Measurements from ENCODE around the gene CCM2. TPM values are rescaled to one million over a fixed set of nuclear protein-coding genes. Genes with fewer than 3 reads are reported as not detected.

CCM2 gene
- total and polyA plus RNA-seq, 4 donors: 25.8 to 48.9 (median 41.6) TPM

DNA sequence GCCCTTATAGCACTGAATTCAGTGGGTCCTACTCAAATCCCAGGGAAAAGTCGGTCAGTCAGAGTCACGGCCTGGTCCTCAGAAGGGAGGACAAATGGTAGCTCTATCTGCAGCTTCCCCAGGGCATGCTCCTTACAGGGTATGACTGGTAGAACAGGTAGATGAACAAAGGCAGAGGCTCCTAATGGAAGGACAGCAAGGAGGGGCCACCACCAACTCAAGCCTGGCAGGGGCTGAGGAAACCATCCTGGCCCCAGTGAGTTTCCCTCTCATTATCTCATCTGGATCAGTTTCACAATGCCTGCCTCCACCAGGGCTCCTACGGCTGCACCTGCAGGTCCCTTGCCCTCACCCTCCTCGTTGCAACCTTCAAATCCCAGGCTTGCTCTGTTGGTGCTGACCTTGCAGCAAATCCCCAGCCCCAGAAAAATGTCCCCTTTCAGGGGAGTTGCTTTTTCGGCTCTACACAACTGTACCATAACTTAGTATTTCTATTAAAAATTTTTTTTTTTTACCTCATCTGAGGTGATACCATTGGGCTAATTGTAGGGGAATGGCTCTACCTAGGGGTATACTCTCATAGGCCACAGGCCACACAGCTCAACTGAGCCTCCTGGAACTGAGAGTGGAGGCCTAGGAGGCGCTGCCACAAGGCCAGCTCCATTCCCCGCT is 18.8 kb upstream of the CCM2 start:
- no peak overlapping the region for H3K27ac ChIP-seq (ENCODE audit: low read depth, low read length)
- DNase-seq (ENCODE audit: low read depth in 4 of 6, low spot score in 6 of 6): no peak
- peaks cover 7% of the 10 kb centered on the region for H3K4me1 ChIP-seq (ENCODE audit: control insufficient read depth, insufficient read depth, low read length)
- H3K36me3 ChIP-seq (ENCODE audit: control insufficient read depth, insufficient read depth, low read length): peaks cover 65% of the 10 kb centered on the region
- no peak overlapping the region for H3K4me3 ChIP-seq (ENCODE audit: low read depth, low read length)
- no peaks in the 10 kb centered on the region for H3K27me3 ChIP-seq (ENCODE audit: control insufficient read depth, insufficient read depth, low read length)
- no peaks in the 10 kb centered on the region for H3K9me3 ChIP-seq (ENCODE audit: control insufficient read depth, insufficient read depth, low read length)
- WGBS (ENCODE audit: insufficient coverage): 90% methylated on average over 4 of the region's 7 CpGs

DNA sequence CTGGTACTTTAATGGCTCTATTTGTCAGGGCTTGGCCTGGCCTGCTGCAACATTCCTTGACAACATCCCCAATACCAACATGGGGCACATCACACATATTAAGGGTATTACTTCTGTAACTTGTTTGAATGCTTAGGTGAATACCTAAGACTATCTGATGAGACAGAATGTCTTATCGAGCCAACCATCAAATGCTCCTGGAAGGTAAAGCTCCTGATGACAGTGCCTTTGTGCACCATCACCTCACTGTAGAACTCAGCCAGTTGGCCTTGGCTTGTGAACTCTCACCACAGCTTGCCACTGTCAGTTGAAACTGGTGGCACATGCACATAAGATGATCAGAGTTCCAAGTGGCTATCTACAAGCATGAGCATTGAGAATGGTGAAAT is 17.5 kb upstream of the CCM2 start:
- WGBS (ENCODE audit: insufficient coverage): 100% methylated on average over 1 of the region's 1 CpG
- no peak overlapping the region for H3K4me3 ChIP-seq (ENCODE audit: low read depth, low read length)
- peaks cover 18% of the 10 kb centered on the region for H3K4me1 ChIP-seq (ENCODE audit: control insufficient read depth, insufficient read depth, low read length)
- H3K9me3 ChIP-seq (ENCODE audit: control insufficient read depth, insufficient read depth, low read length): no peaks in the 10 kb centered on the region
- H3K36me3 ChIP-seq (ENCODE audit: control insufficient read depth, insufficient read depth, low read length): peaks cover 52% of the 10 kb centered on the region
- H3K27me3 ChIP-seq (ENCODE audit: control insufficient read depth, insufficient read depth, low read length): no peaks in the 10 kb centered on the region
- DNase-seq (ENCODE audit: low read depth in 4 of 6, low spot score in 6 of 6): no peak
- no peak overlapping the region for H3K27ac ChIP-seq (ENCODE audit: low read depth, low read length)

DNA sequence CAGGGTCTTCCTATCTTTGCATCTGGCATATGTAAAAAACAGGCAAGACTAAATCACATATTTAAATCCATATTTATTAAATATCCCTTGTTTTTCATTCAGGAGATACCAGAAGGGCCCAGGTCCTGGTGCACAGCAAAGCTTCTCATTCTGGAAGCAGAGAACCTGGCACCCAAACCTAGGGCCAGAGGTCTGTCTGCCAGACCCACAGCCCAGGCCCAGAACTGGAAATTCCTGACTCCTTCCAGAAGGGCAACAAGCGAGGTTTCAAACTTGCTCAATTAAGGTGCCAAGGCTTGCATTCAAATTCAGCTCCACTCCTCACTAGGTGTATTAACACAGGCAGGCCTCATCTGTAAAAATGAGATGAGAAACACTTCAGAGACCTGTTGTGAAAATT is 17.0 kb upstream of the CCM2 start:
- H3K27ac ChIP-seq (ENCODE audit: low read depth, low read length): no peak overlapping the region
- no peaks in the 10 kb centered on the region for H3K9me3 ChIP-seq (ENCODE audit: control insufficient read depth, insufficient read depth, low read length)
- H3K27me3 ChIP-seq (ENCODE audit: control insufficient read depth, insufficient read depth, low read length): no peaks in the 10 kb centered on the region
- DNase-seq (ENCODE audit: low read depth in 4 of 6, low spot score in 6 of 6): no peak
- H3K4me3 ChIP-seq (ENCODE audit: low read depth, low read length): no peak overlapping the region
- no CpG with 5 or more reads among the region's 1 CpG for WGBS (ENCODE audit: insufficient coverage)
- H3K36me3 ChIP-seq (ENCODE audit: control insufficient read depth, insufficient read depth, low read length): peaks cover 47% of the 10 kb centered on the region
- peaks cover 18% of the 10 kb centered on the region for H3K4me1 ChIP-seq (ENCODE audit: control insufficient read depth, insufficient read depth, low read length)

DNA sequence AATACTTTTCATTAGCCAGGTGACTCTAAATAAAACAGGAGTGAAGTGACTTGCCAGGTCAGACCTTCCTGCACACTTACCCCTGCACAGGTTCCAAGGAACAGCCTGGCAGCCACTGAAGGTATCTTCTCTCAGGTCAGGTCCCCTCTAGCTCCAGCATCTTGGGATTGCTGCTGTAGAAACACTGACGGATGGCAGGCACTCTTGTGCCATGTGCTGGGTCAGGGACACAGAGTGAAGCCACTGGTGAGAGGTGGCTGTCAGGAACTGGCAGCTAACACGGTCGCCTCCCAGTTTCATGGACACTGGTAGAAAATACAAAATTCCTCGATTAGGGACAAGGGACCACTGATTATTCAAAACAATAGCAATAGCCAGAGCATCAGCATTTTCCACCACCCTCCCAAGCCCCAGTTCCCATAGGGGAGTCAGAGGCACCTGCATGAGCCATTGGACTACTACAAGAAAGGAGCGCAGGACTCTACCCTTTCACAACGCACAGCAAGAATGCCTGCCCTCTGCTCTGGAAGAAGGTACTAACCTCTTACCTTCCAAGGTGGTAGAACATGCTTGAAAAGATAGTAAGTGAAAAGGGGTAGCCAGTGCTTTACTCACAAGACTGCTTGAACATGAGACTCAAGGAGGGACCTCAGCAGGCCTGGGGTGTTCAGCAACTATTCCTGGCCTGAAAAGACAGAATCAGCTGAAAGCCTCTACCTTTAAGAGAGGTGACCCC is 16.1 kb upstream of the CCM2 start:
- no peak for DNase-seq (ENCODE audit: low read depth in 4 of 6, low spot score in 6 of 6)
- Histone ChIP-seq H3K4me3 (ENCODE audit: low read depth, low read length) (no peak overlapping the region), H3K4me1 (ENCODE audit: control insufficient read depth, insufficient read depth, low read length) (peaks cover 18% of the 10 kb centered on the region), H3K27ac (ENCODE audit: low read depth, low read length) (no peak overlapping the region), H3K36me3 (ENCODE audit: control insufficient read depth, insufficient read depth, low read length) (peaks cover 38% of the 10 kb centered on the region), H3K9me3 (ENCODE audit: control insufficient read depth, insufficient read depth, low read length) (no peaks in the 10 kb centered on the region), H3K27me3 (ENCODE audit: control insufficient read depth, insufficient read depth, low read length) (no peaks in the 10 kb centered on the region)
- WGBS (ENCODE audit: insufficient coverage): 100% methylated on average over 4 of the region's 6 CpGs

DNA sequence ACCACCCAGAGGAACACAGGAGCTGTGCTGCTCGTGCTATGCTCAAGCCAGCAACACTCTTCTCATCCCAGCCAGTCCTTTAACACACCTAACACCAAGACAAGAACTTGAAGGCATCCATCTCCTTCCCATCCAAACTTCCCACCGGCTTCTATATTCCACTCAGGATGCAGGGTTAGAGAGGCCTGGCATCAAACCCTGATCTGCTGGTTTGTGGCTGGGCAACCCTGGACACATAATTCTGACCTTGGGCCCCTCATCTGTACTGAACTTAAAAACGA is 15.6 kb upstream of the CCM2 start:
- WGBS (ENCODE audit: insufficient coverage): 82% methylated on average over 3 of the region's 3 CpGs
- DNase-seq (ENCODE audit: low read depth in 4 of 6, low spot score in 6 of 6): no peak
- H3K9me3 ChIP-seq (ENCODE audit: control insufficient read depth, insufficient read depth, low read length): no peaks in the 10 kb centered on the region
- no peaks in the 10 kb centered on the region for H3K27me3 ChIP-seq (ENCODE audit: control insufficient read depth, insufficient read depth, low read length)
- H3K4me3 ChIP-seq (ENCODE audit: low read depth, low read length): no peak overlapping the region
- H3K27ac ChIP-seq (ENCODE audit: low read depth, low read length): no peak overlapping the region
- peaks cover 33% of the 10 kb centered on the region for H3K36me3 ChIP-seq (ENCODE audit: control insufficient read depth, insufficient read depth, low read length)
- H3K4me1 ChIP-seq (ENCODE audit: control insufficient read depth, insufficient read depth, low read length): peaks cover 18% of the 10 kb centered on the region

DNA sequence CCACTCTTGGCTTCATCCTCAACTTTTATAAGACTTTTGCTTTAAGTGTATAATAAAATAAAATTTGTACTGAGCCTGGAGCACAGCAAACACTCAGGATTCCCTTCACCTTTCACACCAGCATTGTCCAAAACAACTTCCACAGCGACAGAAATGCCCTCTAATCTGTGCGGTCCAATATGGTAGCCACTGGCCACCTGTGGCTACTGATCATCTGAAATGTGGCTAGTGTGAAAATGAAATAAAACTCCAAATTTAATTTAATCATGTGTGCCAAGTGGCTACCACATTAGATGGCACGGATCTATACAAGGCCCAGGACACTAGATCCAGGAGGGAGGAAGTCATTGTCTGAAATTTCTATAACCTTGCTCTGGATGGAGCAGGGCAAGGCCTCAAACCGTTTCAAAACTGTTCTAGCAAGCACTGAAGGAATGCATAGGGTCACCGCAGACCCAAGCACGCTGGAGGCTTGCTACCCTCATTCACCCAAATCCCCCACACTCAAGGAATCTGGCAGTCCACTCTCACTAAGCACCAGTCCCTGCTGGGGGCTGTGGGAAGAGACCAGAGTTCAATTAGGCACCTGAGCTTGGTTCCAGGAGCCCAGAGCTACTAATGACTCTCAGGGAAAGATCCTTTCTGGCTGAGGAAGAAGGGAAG is 14.8 kb upstream of the CCM2 start:
- no peaks in the 10 kb centered on the region for H3K27me3 ChIP-seq (ENCODE audit: control insufficient read depth, insufficient read depth, low read length)
- no peaks in the 10 kb centered on the region for H3K9me3 ChIP-seq (ENCODE audit: control insufficient read depth, insufficient read depth, low read length)
- no peak for DNase-seq (ENCODE audit: low read depth in 4 of 6, low spot score in 6 of 6)
- H3K27ac ChIP-seq (ENCODE audit: low read depth, low read length): peak overlapping the region; percentile 94
- no CpG with 5 or more reads among the region's 6 CpGs for WGBS (ENCODE audit: insufficient coverage)
- peaks cover 18% of the 10 kb centered on the region for H3K4me1 ChIP-seq (ENCODE audit: control insufficient read depth, insufficient read depth, low read length)
- peaks cover 28% of the 10 kb centered on the region for H3K36me3 ChIP-seq (ENCODE audit: control insufficient read depth, insufficient read depth, low read length)
- H3K4me3 ChIP-seq (ENCODE audit: low read depth, low read length): no peak overlapping the region

DNA sequence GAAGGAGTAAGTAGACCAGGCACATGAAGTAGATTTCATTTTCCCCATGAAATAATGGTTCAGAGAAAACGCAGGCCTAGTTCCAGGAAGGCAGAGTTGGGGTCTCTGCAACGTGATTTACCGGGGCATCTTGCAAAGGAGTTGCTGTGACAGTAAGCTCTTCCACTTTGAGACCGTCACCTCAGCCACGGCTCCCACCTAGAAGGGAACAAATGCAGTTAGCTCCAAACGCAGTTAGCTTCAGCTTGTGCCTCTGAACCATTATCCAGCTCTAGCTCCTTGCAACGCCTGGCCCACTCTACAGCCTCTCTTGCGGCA is 14.1 kb upstream of the CCM2 start:
- H3K27ac ChIP-seq (ENCODE audit: low read depth, low read length): peak overlapping the region; percentile 94

DNA sequence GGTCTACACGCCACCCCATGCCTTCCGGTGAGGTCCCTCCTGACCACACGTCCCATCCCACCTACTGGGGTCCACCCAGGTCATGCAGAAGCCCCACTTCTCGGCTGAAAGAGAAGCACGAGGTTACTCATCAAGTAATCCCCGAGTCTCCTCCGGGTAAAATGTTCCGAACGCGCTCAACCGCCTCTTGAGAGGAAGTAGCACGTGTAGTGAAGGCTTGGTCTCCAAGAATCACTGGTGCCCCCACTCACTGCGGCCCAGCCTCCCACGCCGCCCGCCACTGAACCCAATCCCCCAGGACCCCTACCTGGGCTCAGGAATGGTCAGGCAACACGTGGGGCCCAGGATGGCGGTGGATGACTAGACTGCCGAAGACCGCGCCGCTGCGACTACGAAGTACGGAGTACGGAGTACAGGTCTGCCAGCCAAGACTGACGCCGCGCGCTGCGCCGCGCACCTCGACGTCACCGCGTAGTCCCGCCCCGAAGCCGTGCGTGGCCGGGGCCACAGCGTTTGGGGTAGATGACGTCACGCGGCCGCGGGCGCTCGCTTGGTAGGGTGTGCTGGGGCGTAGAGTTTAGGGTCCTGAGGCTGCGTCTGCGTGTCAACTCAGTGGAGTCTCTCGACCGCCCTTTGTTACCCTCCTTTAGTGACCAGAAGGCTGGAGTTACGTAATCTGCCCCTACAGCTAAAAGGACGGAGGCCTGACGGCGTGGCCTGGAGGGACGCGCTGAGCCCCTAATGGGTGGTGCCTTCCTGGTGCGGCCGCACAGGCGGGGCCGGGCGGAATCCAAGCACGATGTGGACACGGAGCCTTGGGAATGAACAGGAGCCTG is 13.6 kb upstream of the CCM2 start:
- Histone ChIP-seq H3K36me3 (ENCODE audit: control insufficient read depth, insufficient read depth, low read length) (peaks cover 19% of the 10 kb centered on the region), H3K4me3 (ENCODE audit: low read depth, low read length) (peak overlapping the region; percentile 68), H3K9me3 (ENCODE audit: control insufficient read depth, insufficient read depth, low read length) (no peaks in the 10 kb centered on the region), H3K27ac (ENCODE audit: low read depth, low read length) (peak overlapping the region; percentile 94), H3K27me3 (ENCODE audit: control insufficient read depth, insufficient read depth, low read length) (no peaks in the 10 kb centered on the region), H3K4me1 (ENCODE audit: control insufficient read depth, insufficient read depth, low read length) (peaks cover 18% of the 10 kb centered on the region)
- under 1% methylated on average over 68 of the region's 68 CpGs for WGBS (ENCODE audit: insufficient coverage)
- DNase-seq (ENCODE audit: low read depth in 4 of 6, low spot score in 6 of 6): peak; percentile 82 to 98 (median 90)

More for the DNA sequence above, 14.1 kb upstream of the CCM2 start:
- peaks cover 18% of the 10 kb centered on the region for H3K4me1 ChIP-seq (ENCODE audit: control insufficient read depth, insufficient read depth, low read length)
- peak in 1 of 6 donors; percentile 28 for DNase-seq (ENCODE audit: low read depth in 4 of 6, low spot score in 6 of 6)
- H3K9me3 ChIP-seq (ENCODE audit: control insufficient read depth, insufficient read depth, low read length): no peaks in the 10 kb centered on the region
- no peaks in the 10 kb centered on the region for H3K27me3 ChIP-seq (ENCODE audit: control insufficient read depth, insufficient read depth, low read length)
- H3K4me3 ChIP-seq (ENCODE audit: low read depth, low read length): peak overlapping the region; percentile 68
- WGBS (ENCODE audit: insufficient coverage): 14% methylated on average over 8 of the region's 8 CpGs
- peaks cover 24% of the 10 kb centered on the region for H3K36me3 ChIP-seq (ENCODE audit: control insufficient read depth, insufficient read depth, low read length)

DNA sequence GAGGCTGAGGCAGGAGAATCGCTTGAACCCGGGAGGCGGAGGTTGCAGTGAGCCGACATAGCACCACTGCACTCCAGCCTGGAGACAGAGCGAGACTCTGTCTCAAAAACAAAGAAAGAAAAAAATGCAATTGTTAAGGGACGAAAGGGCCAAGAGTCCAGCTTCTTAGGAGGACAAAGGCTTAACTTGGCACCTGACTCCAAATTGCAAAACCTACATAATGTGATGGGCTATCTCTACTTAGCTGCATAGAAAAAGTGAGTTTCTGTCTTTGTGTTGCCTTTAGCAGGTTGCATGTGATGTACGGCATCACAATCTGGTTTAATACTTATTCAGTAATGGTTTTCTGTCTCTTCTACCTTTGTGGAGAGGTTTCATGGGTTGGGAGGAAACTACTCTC is 12.5 kb upstream of the CCM2 start:
- Histone ChIP-seq H3K4me3 (ENCODE audit: low read depth, low read length) (no peak overlapping the region), H3K27ac (ENCODE audit: low read depth, low read length) (no peak overlapping the region)
- no peak for DNase-seq (ENCODE audit: low read depth in 4 of 6, low spot score in 6 of 6)

More for the DNA sequence above, 12.5 kb upstream of the CCM2 start:
- Histone ChIP-seq H3K36me3 (ENCODE audit: control insufficient read depth, insufficient read depth, low read length) (peaks cover 12% of the 10 kb centered on the region), H3K27me3 (ENCODE audit: control insufficient read depth, insufficient read depth, low read length) (no peaks in the 10 kb centered on the region), H3K9me3 (ENCODE audit: control insufficient read depth, insufficient read depth, low read length) (no peaks in the 10 kb centered on the region), H3K4me1 (ENCODE audit: control insufficient read depth, insufficient read depth, low read length) (peaks cover 18% of the 10 kb centered on the region)
- WGBS (ENCODE audit: insufficient coverage): 89% methylated on average over 6 of the region's 7 CpGs
